AG04449 (cell line): ENCODE results near the gene PCDH15.

Source experiments
- CTCF ChIA-PET: fragments of 350-600 bp; formaldehyde crosslinking; extraction: SDS; loops from one replicate; lab custom pipeline; 2021; ENCODE audit warnings: antibody characterized with exemption; lab: Yijun Ruan, JAX
- POLR2A ChIA-PET: fragments of 400-600, 350-600 bp; formaldehyde crosslinking; extraction: SDS; loops from one replicate; lab custom pipeline; 2020; ENCODE audit warnings: antibody characterized with exemption, inconsistent platforms; lab: Yijun Ruan, JAX
- DNase-seq: peaks from one replicate; pipeline ENCODE4 v3.0.0-alpha.2; 2010; ENCODE audit warnings: low read depth, low spot score
- H3K4me3 ChIP-seq: 2 replicates; pipeline ENCODE4 v1.5.1; 2011; ENCODE audit warnings: low read depth, mild to moderate bottlenecking, control low read depth, low read length
- CTCF ChIP-seq: IDR thresholded peaks from one replicate; pipeline ENCODE4 v1.5.1; 2011; ENCODE audit warnings: mild to moderate bottlenecking, moderate library complexity, low read length, control low read depth, inconsistent platforms; ENCODE audit not compliant: insufficient read depth; ENCODE audit errors: missing control alignments

The PCDH15 gene

GRCh38 chr10:54800741-54801421, at the start of gene PCDH15:
Gene PCDH15 (minus strand): TSS chr10:54801231. CDS start chr10:54664262, 136,969 bp downstream.
- no peak within 1 kb of the TSS for H3K4me3 ChIP-seq
- POLR2A ChIA-PET: no interaction called here
- DNase-seq: no peak
- no peak for TF ChIP-seq CTCF
- CTCF ChIA-PET: no interaction called here

GRCh38 chr10:54843932-54844331, 42.9 kb upstream of the PCDH15 start:
- H3K4me3 ChIP-seq: no peak overlapping the region
- ChIA-PET POLR2A (no interaction called here), CTCF (no interaction called here)
- TF ChIP-seq CTCF: no peak
- DNase-seq: no peak

- no peak for TF ChIP-seq CTCF
- CTCF ChIA-PET: no interaction called here
- DNase-seq: no peak
Measured at GRCh38 chr10:54843085-54843646, 42.1 kb upstream of the PCDH15 start.

GRCh38 chr10:54837479-54837878, 36.4 kb upstream of the PCDH15 start:
- POLR2A ChIA-PET: no interaction called here
- no peak overlapping the region for H3K4me3 ChIP-seq
- CTCF ChIA-PET: no interaction called here
- DNase-seq: no peak
- no peak for TF ChIP-seq CTCF

More at GRCh38 chr10:54843085-54843646, 42.1 kb upstream of the PCDH15 start:
- POLR2A ChIA-PET: no interaction called here
- no peak overlapping the region for H3K4me3 ChIP-seq

GRCh38 chr10:54833029-54833428, 32.0 kb upstream of the PCDH15 start:
- TF ChIP-seq CTCF: no peak
- no peak for DNase-seq
- CTCF ChIA-PET: no interaction called here
- H3K4me3 ChIP-seq: no peak overlapping the region
- POLR2A ChIA-PET: no interaction called here

GRCh38 chr10:54826994-54827560, 26.0 kb upstream of the PCDH15 start:
- no peak for DNase-seq
- ChIA-PET CTCF (no interaction called here), POLR2A (no interaction called here)
- TF ChIP-seq CTCF: no peak
- H3K4me3 ChIP-seq: no peak overlapping the region
